H9 (cell line): ENCODE measurements around the gene SKOR2. TPM values are rescaled to one million over a fixed set of nuclear protein-coding genes. Genes with fewer than 3 reads are reported as not detected.

ENCODE experiments used
- DNase-seq: peaks from one replicate; pipeline ENCODE4 v3.0.0-alpha.2; 2017
- H2AFZ ChIP-seq: one replicate; pipeline ENCODE4 v1.6.1; 2013; ENCODE audit warnings: mild to moderate bottlenecking, low read length, control low read depth, moderate library complexity
- H2AK5ac ChIP-seq: 2 replicates; pipeline ENCODE4 v1.6.1; 2013; ENCODE audit warnings: low read length, control low read depth, mixed read lengths; ENCODE audit not compliant: insufficient read length
- H2BK120ac ChIP-seq: one replicate; pipeline ENCODE4 v1.6.1; 2013; ENCODE audit warnings: low read depth, mild to moderate bottlenecking, low read length, control low read depth, inconsistent platforms; ENCODE audit not compliant: poor library complexity, severe bottlenecking
- H2BK12ac ChIP-seq: 2 replicates; pipeline ENCODE4 v1.6.1; 2013; ENCODE audit warnings: low read length, control low read depth, mixed read lengths, low read depth; ENCODE audit not compliant: insufficient read length
- H2BK15ac ChIP-seq: 2 replicates; pipeline ENCODE4 v1.6.1; 2013; ENCODE audit warnings: low read depth, low read length, control low read depth
- H2BK20ac ChIP-seq: one replicate; pipeline ENCODE4 v1.6.1; 2013; ENCODE audit warnings: low read depth, mild to moderate bottlenecking, low read length, control low read depth, inconsistent platforms; ENCODE audit not compliant: poor library complexity, severe bottlenecking
- H2BK5ac ChIP-seq: 2 replicates; pipeline ENCODE4 v1.6.1; 2013; ENCODE audit warnings: low read length, control low read depth, mixed read lengths; ENCODE audit not compliant: insufficient read length
- H3K14ac ChIP-seq: 2 replicates; pipeline ENCODE4 v1.6.1; 2013; ENCODE audit warnings: low read length, control low read depth; ENCODE audit not compliant: insufficient read depth
- H3K18ac ChIP-seq: 2 replicates; pipeline ENCODE4 v1.6.1; 2013; ENCODE audit warnings: low read depth, mild to moderate bottlenecking, mixed read lengths, low read length, control low read depth; ENCODE audit not compliant: insufficient read length
- H3K23ac ChIP-seq: 2 replicates; pipeline ENCODE4 v1.6.1; 2013; ENCODE audit warnings: low read length, control low read depth, mixed read lengths, low read depth; ENCODE audit not compliant: insufficient read length
- H3K23me2 ChIP-seq: 2 replicates; pipeline ENCODE4 v1.6.1; 2013; ENCODE audit warnings: low read depth, mild to moderate bottlenecking, mixed read lengths, low read length, control low read depth; ENCODE audit not compliant: insufficient read length, poor library complexity, severe bottlenecking
- H3K27ac ChIP-seq: 2 replicates; pipeline ENCODE4 v1.5.1; 2013; ENCODE audit warnings: low read length, control low read depth, mixed read lengths, low read depth; ENCODE audit not compliant: insufficient read length
- H3K27me3 ChIP-seq: 2 replicates; pipeline ENCODE4 v1.6.1; 2013; ENCODE audit warnings: low read length, control low read depth, inconsistent platforms; ENCODE audit not compliant: insufficient read depth
- H3K4ac ChIP-seq: 2 replicates; pipeline ENCODE4 v1.6.1; 2013; ENCODE audit warnings: low read depth, mild to moderate bottlenecking, control low read depth, inconsistent platforms, low read length, moderate library complexity
- H3K4me1 ChIP-seq: 2 replicates; pipeline ENCODE4 v1.6.1; 2013; ENCODE audit warnings: low read length, control low read depth, inconsistent platforms; ENCODE audit not compliant: insufficient read depth
- H3K4me2 ChIP-seq: 2 replicates; pipeline ENCODE4 v1.6.1; 2013; ENCODE audit warnings: low read length, control low read depth, mixed read lengths; ENCODE audit not compliant: insufficient read length, insufficient read depth
- H3K56ac ChIP-seq: 2 replicates; pipeline ENCODE4 v1.6.1; 2013; ENCODE audit warnings: low read depth, mild to moderate bottlenecking, mixed read lengths, low read length, control low read depth; ENCODE audit not compliant: insufficient read length
- H3K79me1 ChIP-seq: 2 replicates; pipeline ENCODE4 v1.6.1; 2013; ENCODE audit warnings: low read depth, mild to moderate bottlenecking, moderate library complexity, low read length, control low read depth, inconsistent platforms; ENCODE audit not compliant: insufficient read depth, poor library complexity, severe bottlenecking
- H3K79me2 ChIP-seq: 2 replicates; pipeline ENCODE4 v1.6.1; 2013; ENCODE audit warnings: low read length, control low read depth, inconsistent platforms; ENCODE audit not compliant: insufficient read depth
- H3K9ac ChIP-seq: 2 replicates; pipeline ENCODE4 v1.6.1; 2013; ENCODE audit warnings: low read length, control low read depth, mixed read lengths; ENCODE audit not compliant: insufficient read length; ENCODE audit errors: extremely low read depth
- H3K9me3 ChIP-seq: one replicate; pipeline ENCODE4 v1.6.1; 2013; ENCODE audit warnings: low read depth, low read length, inconsistent platforms; ENCODE audit not compliant: control insufficient read depth
- H3T11ph ChIP-seq: one replicate; pipeline ENCODE4 v1.6.1; 2013; ENCODE audit warnings: mild to moderate bottlenecking, low read length, control low read depth, inconsistent platforms
- H4K20me1 ChIP-seq: one replicate; pipeline ENCODE4 v1.6.1; 2013; ENCODE audit not compliant: control insufficient read depth, insufficient read length, insufficient read depth
- H4K5ac ChIP-seq: 2 replicates; pipeline ENCODE4 v1.6.1; 2013; ENCODE audit warnings: low read depth, mild to moderate bottlenecking, mixed read lengths, low read length, control low read depth; ENCODE audit not compliant: insufficient read length
- H4K8ac ChIP-seq: replicated peaks from 2 replicates; pipeline ENCODE4 v1.6.1; 2013; ENCODE audit warnings: low read length, control low read depth, mixed read lengths, low read depth; ENCODE audit not compliant: insufficient read length
- H4K91ac ChIP-seq: 2 replicates; pipeline ENCODE4 v1.6.1; 2013; ENCODE audit warnings: low read depth, mild to moderate bottlenecking, moderate library complexity, mixed read lengths, low read length, control low read depth; ENCODE audit not compliant: insufficient read length
- H3K27ac Mint-ChIP-seq, 3 experiments: 2 replicates in 2 of 3; 3 replicates in 1 of 3; pipeline ENCODE4 v1.8.0; 2020 to 2021; ENCODE audit warnings: mixed read lengths in 3 of 3, mild to moderate bottlenecking in 1 of 3, moderate library complexity in 1 of 3
- H3K27me3 Mint-ChIP-seq: 2 replicates; pipeline ENCODE4 v1.8.0; 2021; ENCODE audit warnings: low read depth, mild to moderate bottlenecking, moderate library complexity, mixed read lengths
- H3K36me3 Mint-ChIP-seq, 3 experiments: 2 replicates in 2 of 3; 3 replicates in 1 of 3; pipeline ENCODE4 v1.8.0; 2020 to 2021; ENCODE audit warnings: low read depth in 3 of 3, mixed read lengths in 3 of 3; ENCODE audit not compliant: insufficient read depth in 1 of 3
- H3K4me1 Mint-ChIP-seq, 2 experiments: 2 replicates each; pipeline ENCODE4 v1.8.0; 2020; ENCODE audit warnings: mixed read lengths in 2 of 2
- H3K4me3 Mint-ChIP-seq, 2 experiments: 2 replicates in 1 of 2; 3 replicates in 1 of 2; pipeline ENCODE4 v1.8.0; 2020 to 2021; ENCODE audit warnings: mild to moderate bottlenecking in 2 of 2, mixed read lengths in 2 of 2, moderate library complexity in 1 of 2
- H3K9me3 Mint-ChIP-seq, 2 experiments: 2 replicates in 1 of 2; 3 replicates in 1 of 2; pipeline ENCODE4 v1.8.0; 2020; ENCODE audit warnings: mild to moderate bottlenecking in 2 of 2, mixed read lengths in 2 of 2, moderate library complexity in 1 of 2
- WGBS: extraction: QIAGEN DNeasy Blood & Tissue Kit; methylation state at CpG from one replicate; pipeline ENCODE4 v1.1.7; 2013; ENCODE audit warnings: missing lambda C conversion rate, low lambda C conversion rate, mixed read lengths; ENCODE audit not compliant: insufficient read length; ENCODE audit errors: extremely low coverage; 5-methylcytosine and 5-hydroxymethylcytosine counted together
- total RNA-seq: library from RNA; stranded (reverse); gene quantifications from 2 replicates; pipeline ENCODE4 v1.2.1, GENCODE V29; 2021
- TF ChIP-seq, protein P1 (sequence below): fragments of 200-600 bp; sonication (generic); conservative IDR thresholded peaks from 3 replicates; pipeline ENCODE4 v1.8.0; 2021; ENCODE audit warnings: antibody characterized with exemption, mild to moderate bottlenecking

The SKOR2 gene
- total RNA-seq, 1 experiment from 2014 or later, result 0.24 TPM

DNA sequence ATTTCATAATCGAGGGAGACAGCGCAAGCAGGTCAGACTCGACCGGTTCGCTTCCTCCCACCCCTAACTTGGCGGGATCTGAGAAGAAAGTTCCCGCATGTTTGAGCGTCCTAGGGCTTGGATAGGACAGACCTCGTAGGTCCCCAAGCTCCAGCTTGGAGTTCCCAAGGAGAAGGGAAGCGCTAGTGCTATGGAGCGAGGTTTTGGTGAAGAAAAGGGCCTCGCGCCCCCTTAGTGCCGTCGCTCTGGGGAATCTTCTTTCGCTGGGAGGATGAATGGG lies 11.6 kb upstream of the SKOR2 start:
- Histone ChIP-seq H2AFZ (no peak overlapping the region), H2BK20ac (no peak overlapping the region), H2AK5ac (no peak overlapping the region), H3K18ac (no peak overlapping the region), H3T11ph (no peak overlapping the region), H2BK12ac (no peak overlapping the region), H3K9me3 (no peaks in the 10 kb centered on the region), H3K23me2 (peaks cover 31% of the 10 kb centered on the region), H2BK5ac (no peak overlapping the region), H3K9ac (no peak overlapping the region), H3K4me1 (no peaks in the 10 kb centered on the region), H4K91ac (no peak overlapping the region), H3K56ac (no peak overlapping the region), H3K79me2 (no peaks in the 10 kb centered on the region), H3K27me3 (peaks cover 72% of the 10 kb centered on the region), H2BK120ac (no peak overlapping the region), H3K4ac (no peak overlapping the region), H4K5ac (no peak overlapping the region), H3K14ac (no peak overlapping the region), H3K4me2 (peak overlapping the region; percentile 75), H4K20me1 (no peaks in the 10 kb centered on the region), H2BK15ac (no peak overlapping the region), H3K79me1 (no peaks in the 10 kb centered on the region), H4K8ac (no peak overlapping the region), H3K27ac (no peak overlapping the region), H3K23ac (no peak overlapping the region)
- no peaks in the 10 kb centered on the region for H3K36me3 Mint-ChIP-seq
- peaks cover 94% of the 10 kb centered on the region for H3K27me3 Mint-ChIP-seq
- H3K27ac Mint-ChIP-seq, result no peak overlapping the region
- no CpG with 5 or more reads among the region's 16 CpGs for WGBS
- DNase-seq, result no peak
- TF ChIP-seq, protein P1, sequence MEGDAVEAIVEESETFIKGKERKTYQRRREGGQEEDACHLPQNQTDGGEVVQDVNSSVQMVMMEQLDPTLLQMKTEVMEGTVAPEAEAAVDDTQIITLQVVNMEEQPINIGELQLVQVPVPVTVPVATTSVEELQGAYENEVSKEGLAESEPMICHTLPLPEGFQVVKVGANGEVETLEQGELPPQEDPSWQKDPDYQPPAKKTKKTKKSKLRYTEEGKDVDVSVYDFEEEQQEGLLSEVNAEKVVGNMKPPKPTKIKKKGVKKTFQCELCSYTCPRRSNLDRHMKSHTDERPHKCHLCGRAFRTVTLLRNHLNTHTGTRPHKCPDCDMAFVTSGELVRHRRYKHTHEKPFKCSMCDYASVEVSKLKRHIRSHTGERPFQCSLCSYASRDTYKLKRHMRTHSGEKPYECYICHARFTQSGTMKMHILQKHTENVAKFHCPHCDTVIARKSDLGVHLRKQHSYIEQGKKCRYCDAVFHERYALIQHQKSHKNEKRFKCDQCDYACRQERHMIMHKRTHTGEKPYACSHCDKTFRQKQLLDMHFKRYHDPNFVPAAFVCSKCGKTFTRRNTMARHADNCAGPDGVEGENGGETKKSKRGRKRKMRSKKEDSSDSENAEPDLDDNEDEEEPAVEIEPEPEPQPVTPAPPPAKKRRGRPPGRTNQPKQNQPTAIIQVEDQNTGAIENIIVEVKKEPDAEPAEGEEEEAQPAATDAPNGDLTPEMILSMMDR, result no peak
- peak overlapping the region; percentile 80 to 88 for H3K4me3 Mint-ChIP-seq
- H3K9me3 Mint-ChIP-seq, result peaks cover 0 to 7% of the 10 kb centered on the region in 2 experiments; a peak in 2 of 5 replicates
- peaks cover 20 to 41% of the 10 kb centered on the region in 2 experiments for H3K4me1 Mint-ChIP-seq
